ENCODE results near the gene FBXO3.
A peak's percentile ranks its signal among the peaks of the same experiment; 100 is the strongest.
"Not testable (repeated sequence)": the region's sequence is repeated elsewhere in the genome, so short reads cannot be mapped to it uniquely, and the experiment has no call there.

Gene FBXO3

DNA sequence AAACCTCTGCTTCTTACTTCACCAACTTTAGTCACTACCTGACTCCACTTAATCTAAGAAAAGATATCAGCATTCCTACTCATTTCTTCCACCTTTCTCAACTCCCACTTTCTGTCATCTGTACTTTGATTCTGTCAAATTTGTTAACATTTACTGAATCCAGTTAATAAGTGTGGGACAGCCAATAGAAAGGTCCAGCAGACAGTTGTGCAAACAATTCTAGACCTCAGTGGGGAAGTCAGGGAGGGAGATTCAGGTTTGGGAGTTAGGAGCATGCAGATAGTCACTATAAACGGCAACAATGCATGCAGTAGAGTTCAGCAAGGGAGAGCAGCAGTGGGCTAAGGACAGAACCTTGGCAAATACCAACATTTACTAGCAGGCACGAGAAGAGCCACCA lies 4.1 kb downstream of the FBXO3 start:
- no peak for DNase-seq

GRCh38 chr11:33769542-33769941 lies 4.8 kb downstream of the FBXO3 start:
- no peak for DNase-seq

DNA sequence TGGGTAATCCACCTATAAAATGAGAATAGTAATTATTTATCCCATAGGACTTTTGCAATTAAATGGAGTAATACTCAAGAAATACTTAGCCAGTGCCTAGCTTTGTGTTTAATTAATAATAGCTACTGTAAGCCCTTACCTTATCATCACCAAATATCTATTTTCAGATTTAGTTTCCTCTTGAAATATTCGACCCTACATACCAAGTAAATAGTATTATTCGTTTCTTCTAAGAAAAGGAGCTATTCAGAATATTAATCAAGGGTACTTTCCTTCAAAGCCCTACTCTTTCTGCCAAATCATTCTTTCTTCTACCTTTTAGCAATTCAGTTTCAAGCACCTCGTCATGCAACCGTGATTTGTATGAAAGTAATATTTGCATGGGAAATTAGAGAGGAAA lies 6.7 kb downstream of the FBXO3 start:
- no peak for DNase-seq

- DNase-seq = no peak
These were observed 8.2 kb downstream of the FBXO3 start for GRCh38 chr11:33766085-33766484.

GRCh38 chr11:33761471-33761870 lies 12.8 kb downstream of the FBXO3 start:
- DNase-seq = no peak

GRCh38 chr11:33753304-33753967 lies 20.9 kb downstream of the FBXO3 start:
- DNase-seq = no peak

DNA sequence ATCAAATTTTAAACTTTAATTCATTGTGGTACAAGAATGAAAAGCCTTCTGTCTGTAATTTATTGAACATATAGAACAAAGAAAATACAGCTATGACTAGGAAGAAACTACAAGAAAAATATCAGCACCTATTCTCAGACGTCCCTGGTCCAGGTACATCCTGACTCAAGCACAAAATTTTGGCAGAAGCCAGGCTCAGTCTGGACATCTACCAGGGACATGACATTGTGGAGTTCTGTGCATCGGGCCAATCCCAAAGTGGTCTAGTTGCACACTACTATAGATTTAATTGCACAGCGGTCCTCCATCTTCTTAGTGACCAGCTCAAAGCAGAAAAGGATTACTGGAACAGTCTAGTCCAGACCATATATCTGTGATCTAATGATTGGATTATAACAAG lies 22.4 kb downstream of the FBXO3 start:
- no peak for DNase-seq

GRCh38 chr11:33747979-33748378 lies 26.3 kb downstream of the FBXO3 start:
- no peak for DNase-seq

DNA sequence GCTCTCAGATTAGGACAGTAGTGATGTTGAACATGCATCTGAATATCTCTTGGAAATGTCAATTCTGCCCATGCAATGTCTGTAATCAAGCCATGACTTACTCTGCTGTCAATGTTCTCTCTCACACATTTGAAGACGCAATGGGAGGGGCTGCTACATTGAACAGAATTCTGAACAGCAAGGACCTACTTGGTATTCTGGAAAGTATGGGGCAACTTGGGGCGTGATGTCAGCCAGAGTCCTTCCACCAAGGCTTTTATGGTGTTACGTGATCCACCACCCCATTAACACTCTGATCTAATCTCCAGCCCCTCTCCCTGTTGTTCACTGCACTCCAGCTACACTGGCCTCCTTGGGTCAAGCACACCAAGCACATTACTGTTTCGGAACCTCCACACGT lies 31.0 kb downstream of the FBXO3 start:
- DNase-seq = no peak

DNA sequence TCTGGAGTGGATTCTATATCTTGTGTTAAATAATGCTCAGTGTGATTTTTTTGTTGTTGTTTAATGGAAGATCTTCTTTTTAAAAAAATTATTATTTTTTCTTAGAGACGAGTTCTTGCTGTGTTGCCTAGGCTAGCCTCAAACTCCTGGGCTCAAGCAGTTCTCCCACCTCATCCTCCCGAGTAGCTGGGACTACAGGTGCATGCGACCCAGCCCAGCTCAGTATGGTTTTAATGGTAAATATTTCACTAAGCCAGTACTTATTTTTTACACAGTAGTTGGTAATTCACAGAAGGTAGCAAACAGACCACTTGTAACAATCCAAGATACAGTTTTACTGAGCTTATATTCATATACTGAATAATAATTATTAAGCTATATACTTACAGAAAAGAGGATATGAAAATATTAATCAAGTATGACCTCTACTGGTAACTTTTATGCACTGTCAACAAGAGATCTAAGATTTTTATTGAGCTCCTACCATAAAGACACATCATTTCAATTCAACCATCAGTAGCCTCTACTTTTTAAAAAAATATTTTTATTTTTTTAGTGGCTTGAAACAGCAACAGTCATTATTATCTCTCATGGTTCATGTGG lies 32.0 kb downstream of the FBXO3 start:
- DNase-seq = no peak

- no peak for DNase-seq
These were observed 32.5 kb downstream of the FBXO3 start for GRCh38 chr11:33741806-33742205.

DNA sequence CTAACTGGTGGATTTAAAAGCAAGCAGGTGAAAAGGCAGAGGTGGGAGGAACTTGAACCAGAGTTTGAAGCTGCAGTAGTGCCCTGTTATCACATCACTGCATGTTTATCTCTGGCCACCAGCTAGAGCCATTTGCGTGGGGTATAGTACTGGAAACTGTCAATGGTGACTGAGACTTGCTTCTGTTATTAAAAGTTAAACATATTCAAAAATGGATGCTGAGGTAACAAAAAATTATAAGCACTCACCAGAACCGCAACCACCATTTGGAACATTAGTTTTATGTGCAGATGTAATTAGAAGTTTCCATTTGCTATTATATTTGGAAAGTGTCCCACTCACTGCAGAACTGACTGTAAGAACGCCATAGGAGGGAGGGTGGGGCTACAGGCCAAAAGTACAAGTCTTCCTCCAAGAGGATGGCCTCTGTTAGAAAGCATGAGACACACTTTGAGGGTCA lies 36.9 kb downstream of the FBXO3 start:
- DNase-seq = no peak

DNA sequence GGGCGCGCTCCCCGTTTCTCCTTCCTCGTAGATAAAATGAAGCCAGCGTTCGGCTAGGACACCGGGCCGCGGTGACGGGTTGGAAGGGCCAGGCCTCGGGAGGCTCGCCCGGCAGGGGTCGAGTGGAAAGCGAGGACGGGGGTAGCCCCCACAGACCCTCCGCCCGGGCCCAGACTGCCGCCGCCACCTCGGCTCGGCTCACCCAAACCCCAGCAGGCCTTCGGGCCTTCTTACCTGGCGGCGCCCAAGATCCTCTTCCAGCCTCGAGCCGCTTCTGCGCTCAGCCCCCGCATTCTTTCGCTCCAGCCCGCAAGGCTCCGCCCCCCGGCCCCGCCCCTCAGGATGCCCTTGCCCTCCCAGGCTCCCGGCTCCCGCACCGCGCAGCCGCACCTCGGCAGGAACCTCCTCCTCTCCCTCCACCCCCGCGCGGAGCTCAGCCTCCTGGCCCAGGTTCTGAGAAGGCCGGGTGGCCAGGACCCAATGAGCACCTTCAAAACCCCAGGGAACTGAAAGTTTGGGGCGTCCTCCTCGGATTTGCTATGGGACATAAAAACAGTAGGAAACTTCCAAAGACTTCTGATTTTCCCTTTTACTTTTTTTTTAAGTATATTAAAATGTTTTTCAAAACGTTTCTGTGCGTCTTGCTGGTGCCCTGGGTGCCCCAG lies 38.0 kb downstream of the FBXO3 start, which contains the start of gene CD59:
Gene CD59, minus strand, starts transcription at position 276 of the 665 bp plus-strand sequence. CDS start 13,978 bp downstream, outside the sequence.
- DNase-seq = peak; percentile 54

DNA sequence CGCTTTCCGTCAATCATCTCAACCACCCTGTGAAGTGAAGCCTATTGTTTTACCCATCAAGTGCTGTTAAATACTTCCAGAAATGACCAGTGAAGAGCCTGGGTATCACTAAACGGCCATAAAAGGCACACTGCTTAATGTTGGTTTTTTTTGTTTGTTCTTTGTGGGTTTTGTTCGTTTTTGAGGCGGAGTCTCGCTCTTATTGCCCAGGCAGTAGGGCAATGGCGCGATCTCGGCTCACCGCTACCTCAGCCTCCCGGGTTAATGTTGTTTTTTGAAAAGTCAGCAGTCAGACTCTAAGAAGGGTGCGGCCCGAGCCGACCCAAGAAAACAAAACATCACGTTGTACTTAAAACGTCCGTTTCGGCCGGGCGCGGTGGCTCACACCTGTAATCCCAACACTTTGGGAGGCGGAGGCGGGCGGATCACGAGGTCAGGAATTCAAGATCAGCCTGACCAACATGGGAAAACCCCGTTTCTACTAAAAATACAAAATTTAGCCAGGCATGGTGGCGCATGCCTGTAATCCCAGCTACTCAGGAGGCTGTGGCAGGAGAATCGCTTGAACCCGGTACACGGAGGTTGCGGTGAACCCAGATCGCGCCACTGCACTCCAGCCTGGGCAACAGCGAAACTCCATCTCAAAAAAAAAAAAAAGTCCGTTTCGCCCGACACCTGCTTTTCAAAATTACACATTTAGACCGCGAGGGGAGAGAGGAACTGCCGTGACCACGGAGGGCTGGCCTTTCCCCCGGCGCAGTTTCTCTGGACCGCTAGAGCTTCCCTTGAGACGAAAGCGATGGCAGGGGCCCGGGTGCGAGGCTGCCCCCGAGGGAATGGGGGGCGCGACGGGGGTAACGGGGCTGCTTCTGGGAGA lies 38.8 kb downstream of the FBXO3 start:
- peak; percentile 11 for DNase-seq

DNA sequence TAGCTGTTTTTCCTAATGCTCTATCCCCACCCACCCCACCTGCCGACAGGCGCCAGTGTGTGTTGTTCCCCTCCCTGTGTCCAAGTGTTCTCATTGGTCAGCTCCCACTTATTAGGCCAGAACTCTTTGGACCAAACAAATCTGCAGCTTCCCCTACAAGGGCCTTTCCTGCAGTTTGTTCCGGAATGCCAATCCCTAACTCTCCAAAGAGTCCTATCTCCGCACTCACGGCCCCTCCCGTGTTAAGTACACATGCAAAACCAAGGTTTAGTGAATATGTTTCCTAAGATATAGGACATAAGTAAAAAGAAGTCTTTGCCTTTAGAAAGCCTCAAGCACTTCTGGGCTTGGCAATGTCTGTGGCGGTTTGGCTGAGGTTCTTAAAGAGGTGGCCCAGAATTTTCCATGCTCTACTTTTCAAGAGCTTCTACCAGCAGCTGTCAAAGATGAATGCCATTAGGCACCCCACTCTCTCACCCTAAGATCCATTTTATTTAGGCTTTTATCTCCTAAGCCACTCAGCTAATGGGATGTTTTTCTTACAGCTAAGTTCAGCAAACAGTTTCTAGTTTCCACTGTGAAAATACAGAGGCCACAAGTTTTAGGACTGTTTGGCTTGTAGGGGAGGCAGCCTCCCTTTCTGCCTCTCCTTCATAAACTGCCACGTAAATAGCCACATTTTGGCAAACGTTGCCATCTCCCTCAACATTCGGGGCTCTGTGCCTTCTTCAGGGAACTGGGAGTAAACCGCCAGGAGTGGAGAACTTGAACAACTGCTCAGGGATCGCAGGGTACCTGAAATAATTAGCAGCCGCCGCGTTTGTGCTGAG lies 39.7 kb downstream of the FBXO3 start:
- DNase-seq = no peak

- no peak for DNase-seq
These were observed 40.3 kb downstream of the FBXO3 start for GRCh38 chr11:33733980-33734379.

GRCh38 chr11:33731723-33732531 lies 42.4 kb downstream of the FBXO3 start:
- peak; percentile 64 for DNase-seq

- no peak for DNase-seq
These were observed 43.6 kb downstream of the FBXO3 start for GRCh38 chr11:33730716-33731115.

DNA sequence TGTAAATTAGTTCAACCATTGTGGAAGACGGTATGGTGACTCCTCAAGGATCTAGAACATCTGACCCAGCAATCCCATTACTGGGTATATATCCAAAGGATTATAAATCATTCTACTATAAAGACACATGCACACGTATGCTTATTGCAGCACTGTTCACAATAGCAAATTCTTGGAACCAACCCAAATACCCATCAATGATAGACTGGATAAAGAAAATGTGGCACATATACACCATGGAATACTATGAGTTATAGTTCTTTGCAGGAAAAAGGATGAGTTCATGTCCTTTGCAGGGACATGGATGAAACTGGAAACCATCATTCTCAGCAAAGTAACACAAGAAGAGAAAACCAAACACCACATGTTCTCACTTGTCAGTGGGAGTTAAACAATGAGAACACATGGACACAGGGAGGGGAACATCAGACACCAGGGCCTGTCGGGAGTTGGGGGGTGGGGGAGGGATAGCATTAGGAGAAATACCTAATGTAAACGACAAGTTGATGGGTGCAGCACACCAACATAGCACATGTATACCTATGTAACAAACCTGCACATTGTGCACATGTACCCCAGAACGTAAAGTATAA lies 45.2 kb downstream of the FBXO3 start:
- DNase-seq = not testable (repeated sequence)

- DNase-seq = not testable (repeated sequence)
These were observed 46.8 kb downstream of the FBXO3 start for GRCh38 chr11:33727539-33727938.

DNA sequence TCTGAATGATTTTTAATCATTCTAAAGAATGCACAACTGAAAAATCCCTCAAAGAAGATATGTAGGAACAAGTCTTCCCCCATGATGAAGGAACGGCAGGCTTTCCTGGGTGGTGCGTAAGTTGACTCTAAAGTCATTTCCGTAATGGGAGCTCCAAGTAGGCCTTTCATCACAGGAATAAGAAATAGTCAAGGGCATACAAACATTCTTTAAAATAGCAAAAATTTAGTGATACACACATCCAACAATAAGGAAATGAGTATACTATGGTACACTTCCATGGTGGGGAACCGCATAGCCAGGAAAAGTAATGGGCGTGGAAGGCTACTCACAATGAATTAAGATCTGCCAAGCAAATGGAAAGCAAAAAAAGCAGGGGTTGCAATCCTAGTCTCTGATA lies 48.8 kb downstream of the FBXO3 start:
- DNase-seq = no peak

Measured in GF-D8 (cell line).